ENCODE results near the gene SPACA6. TPM values are rescaled to one million over a fixed set of nuclear protein-coding genes. Genes with fewer than 3 reads are reported as not detected.

Gene SPACA6
- total RNA-seq, 1 experiment from 2014 or later, result 18.9 TPM

GRCh38 chr19:51653162-51653561 is 40.0 kb upstream of the SPACA6 start:
- no peaks in the 10 kb centered on the region for H3K9me3 ChIP-seq (ENCODE audit: control insufficient read depth, low read depth, low read length)
- no peak overlapping the region for H3K23ac ChIP-seq (ENCODE audit: insufficient read length, low read depth, low read length)
- H3K4me1 ChIP-seq (ENCODE audit: insufficient read depth, low read length), result no peaks in the 10 kb centered on the region
- no peak overlapping the region for H3K4me2 ChIP-seq (ENCODE audit: insufficient read depth, insufficient read length, low read length)
- no peak overlapping the region for H3K27ac ChIP-seq (ENCODE audit: insufficient read length, low read depth, low read length)
- Mint-ChIP-seq H3K27ac (no peak overlapping the region), H3K9me3 (peaks cover 50 to 82% of the 10 kb centered on the region in 2 experiments), H3K27me3 (ENCODE audit: low read depth) (peaks cover 45% of the 10 kb centered on the region), H3K36me3 (ENCODE audit: insufficient read depth in 1 of 3, low read depth in 3 of 3) (peaks cover 0 to 2% (median 0%) of the 10 kb centered on the region in 3 experiments; a peak in 3 of 7 replicates), H3K4me1 (peaks cover 0 to 4% of the 10 kb centered on the region in 2 experiments; a peak in 1 of 4 replicates), H3K4me3 (no peak overlapping the region)
- H2BK15ac ChIP-seq (ENCODE audit: low read depth, low read length), result no peak overlapping the region
- H3K27me3 ChIP-seq (ENCODE audit: insufficient read depth, low read length), result no peaks in the 10 kb centered on the region
- H2AK5ac ChIP-seq (ENCODE audit: insufficient read length, low read length), result no peak overlapping the region
- no peak for DNase-seq
- no peak overlapping the region for H4K91ac ChIP-seq (ENCODE audit: insufficient read length, low read depth, low read length)
- H3K18ac ChIP-seq (ENCODE audit: insufficient read length, low read depth, low read length), result no peak overlapping the region
- TF ChIP-seq, protein P1, sequence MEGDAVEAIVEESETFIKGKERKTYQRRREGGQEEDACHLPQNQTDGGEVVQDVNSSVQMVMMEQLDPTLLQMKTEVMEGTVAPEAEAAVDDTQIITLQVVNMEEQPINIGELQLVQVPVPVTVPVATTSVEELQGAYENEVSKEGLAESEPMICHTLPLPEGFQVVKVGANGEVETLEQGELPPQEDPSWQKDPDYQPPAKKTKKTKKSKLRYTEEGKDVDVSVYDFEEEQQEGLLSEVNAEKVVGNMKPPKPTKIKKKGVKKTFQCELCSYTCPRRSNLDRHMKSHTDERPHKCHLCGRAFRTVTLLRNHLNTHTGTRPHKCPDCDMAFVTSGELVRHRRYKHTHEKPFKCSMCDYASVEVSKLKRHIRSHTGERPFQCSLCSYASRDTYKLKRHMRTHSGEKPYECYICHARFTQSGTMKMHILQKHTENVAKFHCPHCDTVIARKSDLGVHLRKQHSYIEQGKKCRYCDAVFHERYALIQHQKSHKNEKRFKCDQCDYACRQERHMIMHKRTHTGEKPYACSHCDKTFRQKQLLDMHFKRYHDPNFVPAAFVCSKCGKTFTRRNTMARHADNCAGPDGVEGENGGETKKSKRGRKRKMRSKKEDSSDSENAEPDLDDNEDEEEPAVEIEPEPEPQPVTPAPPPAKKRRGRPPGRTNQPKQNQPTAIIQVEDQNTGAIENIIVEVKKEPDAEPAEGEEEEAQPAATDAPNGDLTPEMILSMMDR (conservative IDR thresholded peaks at IDR 0.05), result no peak
- no peak overlapping the region for H2BK12ac ChIP-seq (ENCODE audit: insufficient read length, low read depth, low read length)
- H3K14ac ChIP-seq (ENCODE audit: insufficient read depth, low read length), result no peak overlapping the region
- no peak overlapping the region for H3K56ac ChIP-seq (ENCODE audit: insufficient read length, low read depth, low read length)
- no peak overlapping the region for H2BK20ac ChIP-seq (ENCODE audit: low read depth, low read length, poor library complexity, severe bottlenecking)
- H3K9ac ChIP-seq (ENCODE audit: extremely low read depth, insufficient read length, low read length), result no peak overlapping the region
- WGBS (ENCODE audit: extremely low coverage, insufficient read length, low lambda C conversion rate), result no CpG with 5 or more reads among the region's 2 CpGs
- H3K4ac ChIP-seq (ENCODE audit: low read depth, low read length), result no peak overlapping the region
- H4K8ac ChIP-seq (replicated peaks; ENCODE audit: insufficient read length, low read depth, low read length), result no peak overlapping the region
- no peaks in the 10 kb centered on the region for H3K79me1 ChIP-seq (ENCODE audit: insufficient read depth, low read depth, low read length, poor library complexity, severe bottlenecking)
- no peaks in the 10 kb centered on the region for H4K20me1 ChIP-seq (ENCODE audit: control insufficient read depth, insufficient read depth, insufficient read length)
- no peak overlapping the region for H4K5ac ChIP-seq (ENCODE audit: insufficient read length, low read depth, low read length)
- no peak overlapping the region for H2AFZ ChIP-seq (ENCODE audit: low read length)
- H3T11ph ChIP-seq (ENCODE audit: low read length), result no peak overlapping the region
- no peak overlapping the region for H2BK5ac ChIP-seq (ENCODE audit: insufficient read length, low read length)
- H3K79me2 ChIP-seq (ENCODE audit: insufficient read depth, low read length), result no peaks in the 10 kb centered on the region
- H2BK120ac ChIP-seq (ENCODE audit: low read depth, low read length, poor library complexity, severe bottlenecking), result no peak overlapping the region
- H3K23me2 ChIP-seq (ENCODE audit: insufficient read length, low read depth, low read length, poor library complexity, severe bottlenecking), result no peaks in the 10 kb centered on the region
